HG03135 (cell line): Measurements from ENCODE around the gene GPR153.
A peak's percentile ranks its signal among the peaks of the same experiment; 100 is the strongest.

Experiments
- ATAC-seq: cut with Tn5 transposase; IDR thresholded peaks from one replicate; pipeline ENCODE4 v1.9.1; 2021; ENCODE audit warnings: mild to moderate bottlenecking, moderate library complexity; ENCODE audit not compliant: unreplicated experiment

GPR153 gene

GRCh38 chr1:6270401-6270800, 9.5 kb upstream of the GPR153 start:
- no peak for ATAC-seq

- ATAC-seq: no peak
Observed at GRCh38 chr1:6269720-6270400, 9.0 kb upstream of the GPR153 start.

- no peak for ATAC-seq
Observed at GRCh38 chr1:6269296-6269695, 8.4 kb upstream of the GPR153 start.

- no peak for ATAC-seq
Observed at GRCh38 chr1:6268415-6268814, 7.5 kb upstream of the GPR153 start.

- ATAC-seq: no peak
Observed at GRCh38 chr1:6267686-6268322, 6.9 kb upstream of the GPR153 start.

- no peak for ATAC-seq
Observed at GRCh38 chr1:6266641-6267040, 5.7 kb upstream of the GPR153 start.

GRCh38 chr1:6265151-6265550, 4.3 kb upstream of the GPR153 start:
- ATAC-seq: no peak

GRCh38 chr1:6263716-6264115, 2.8 kb upstream of the GPR153 start:
- no peak for ATAC-seq

- ATAC-seq: no peak
Observed at GRCh38 chr1:6262555-6263420, 1.9 kb upstream of the GPR153 start.

- ATAC-seq: no peak
Observed at GRCh38 chr1:6261615-6261995, 707 bp upstream of the GPR153 start.

- peak; percentile 23 for ATAC-seq
Observed at GRCh38 chr1:6260433-6260934, 414 bp downstream of the GPR153 start.

- ATAC-seq: peak; percentile 44
Observed at GRCh38 chr1:6259491-6260362, 1.2 kb downstream of the GPR153 start.

GRCh38 chr1:6258675-6259074, 2.2 kb downstream of the GPR153 start:
- no peak for ATAC-seq

GRCh38 chr1:6257541-6258069, 3.3 kb downstream of the GPR153 start:
- ATAC-seq: no peak

- no peak for ATAC-seq
Observed at GRCh38 chr1:6256645-6257044, 4.3 kb downstream of the GPR153 start.

- ATAC-seq: no peak
Observed at GRCh38 chr1:6254691-6255090, 6.2 kb downstream of the GPR153 start.

GRCh38 chr1:6253380-6253779, 7.5 kb downstream of the GPR153 start:
- no peak for ATAC-seq

- no peak for ATAC-seq
Observed at GRCh38 chr1:6252374-6252710, 8.6 kb downstream of the GPR153 start.

GRCh38 chr1:6251681-6252373, 9.1 kb downstream of the GPR153 start:
- ATAC-seq: no peak

- no peak for ATAC-seq
Observed at GRCh38 chr1:6251233-6251632, 9.7 kb downstream of the GPR153 start.
